Epithelial cell of proximal tubule (primary cell): ENCODE measurements around the gene NTHL1. TPM values are rescaled to one million over a fixed set of nuclear protein-coding genes. Genes with fewer than 3 reads are reported as not detected.

Source experiments
- DNase-seq: peaks from one replicate; pipeline ENCODE4 v3.0.0-alpha.2; 2011; ENCODE audit warnings: low read depth
- H3K4me3 ChIP-seq: 2 replicates; pipeline ENCODE4 v1.5.1; 2011; ENCODE audit warnings: low read depth, mild to moderate bottlenecking, low read length
- total RNA-seq: library from RNA; depleted of rRNA; stranded (reverse); fragments of >200 nt; gene quantifications from 2 replicates; pipeline ENCODE4 v1.2.3, GENCODE V29; 2015
- TF ChIP-seq, protein P1 (sequence below): conservative IDR thresholded peaks from 2 replicates; pipeline ENCODE4 v1.5.1; 2012; ENCODE audit warnings: low read depth, mild to moderate bottlenecking, low read length

NTHL1 gene
- total RNA-seq, 1 donor from 2014 or later: 61.2 TPM

DNA sequence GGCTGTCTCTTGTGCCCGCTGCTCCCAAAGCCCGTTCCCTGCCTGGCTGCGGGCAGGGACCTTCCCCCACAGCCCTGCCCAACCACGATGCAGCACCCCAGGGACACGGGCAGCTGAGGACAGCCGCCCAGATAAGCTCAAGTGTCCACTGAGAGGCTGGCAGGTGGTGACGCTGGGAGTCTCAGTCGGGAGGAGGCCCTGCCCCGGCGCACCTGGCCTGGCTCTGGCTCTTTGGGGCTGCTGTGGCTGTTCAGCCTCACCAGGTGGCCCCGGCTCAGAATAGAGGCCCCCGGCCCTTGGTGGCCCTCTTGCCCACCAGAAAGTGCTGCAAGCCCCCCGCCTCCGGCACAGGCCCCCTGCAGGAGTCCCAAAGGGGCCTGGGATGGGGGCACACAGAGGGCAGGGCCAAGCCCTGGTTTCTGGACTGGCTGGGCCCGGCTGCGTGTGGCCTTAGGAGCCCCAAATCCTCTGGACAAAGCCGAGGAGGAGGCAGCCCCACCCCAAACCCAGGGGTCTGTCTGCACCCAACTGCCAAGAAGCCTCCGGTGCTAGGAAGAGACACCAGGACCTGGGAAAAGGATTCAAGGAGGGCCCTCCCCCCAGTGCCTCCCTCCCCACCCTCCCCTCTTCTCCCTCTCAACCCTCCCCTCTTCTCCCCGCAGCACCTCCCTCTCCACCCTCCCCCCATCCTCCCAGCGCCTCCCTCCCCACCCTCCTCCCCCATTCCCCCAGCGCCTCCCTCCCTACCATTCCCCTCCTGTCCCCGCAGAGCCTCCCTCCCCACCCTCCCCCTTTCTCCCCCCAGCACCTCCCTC lies 5.3 kb downstream of the NTHL1 start:
- TF ChIP-seq, protein P1, sequence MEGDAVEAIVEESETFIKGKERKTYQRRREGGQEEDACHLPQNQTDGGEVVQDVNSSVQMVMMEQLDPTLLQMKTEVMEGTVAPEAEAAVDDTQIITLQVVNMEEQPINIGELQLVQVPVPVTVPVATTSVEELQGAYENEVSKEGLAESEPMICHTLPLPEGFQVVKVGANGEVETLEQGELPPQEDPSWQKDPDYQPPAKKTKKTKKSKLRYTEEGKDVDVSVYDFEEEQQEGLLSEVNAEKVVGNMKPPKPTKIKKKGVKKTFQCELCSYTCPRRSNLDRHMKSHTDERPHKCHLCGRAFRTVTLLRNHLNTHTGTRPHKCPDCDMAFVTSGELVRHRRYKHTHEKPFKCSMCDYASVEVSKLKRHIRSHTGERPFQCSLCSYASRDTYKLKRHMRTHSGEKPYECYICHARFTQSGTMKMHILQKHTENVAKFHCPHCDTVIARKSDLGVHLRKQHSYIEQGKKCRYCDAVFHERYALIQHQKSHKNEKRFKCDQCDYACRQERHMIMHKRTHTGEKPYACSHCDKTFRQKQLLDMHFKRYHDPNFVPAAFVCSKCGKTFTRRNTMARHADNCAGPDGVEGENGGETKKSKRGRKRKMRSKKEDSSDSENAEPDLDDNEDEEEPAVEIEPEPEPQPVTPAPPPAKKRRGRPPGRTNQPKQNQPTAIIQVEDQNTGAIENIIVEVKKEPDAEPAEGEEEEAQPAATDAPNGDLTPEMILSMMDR: no peak
- no peak overlapping the region for H3K4me3 ChIP-seq
- no peak for DNase-seq

DNA sequence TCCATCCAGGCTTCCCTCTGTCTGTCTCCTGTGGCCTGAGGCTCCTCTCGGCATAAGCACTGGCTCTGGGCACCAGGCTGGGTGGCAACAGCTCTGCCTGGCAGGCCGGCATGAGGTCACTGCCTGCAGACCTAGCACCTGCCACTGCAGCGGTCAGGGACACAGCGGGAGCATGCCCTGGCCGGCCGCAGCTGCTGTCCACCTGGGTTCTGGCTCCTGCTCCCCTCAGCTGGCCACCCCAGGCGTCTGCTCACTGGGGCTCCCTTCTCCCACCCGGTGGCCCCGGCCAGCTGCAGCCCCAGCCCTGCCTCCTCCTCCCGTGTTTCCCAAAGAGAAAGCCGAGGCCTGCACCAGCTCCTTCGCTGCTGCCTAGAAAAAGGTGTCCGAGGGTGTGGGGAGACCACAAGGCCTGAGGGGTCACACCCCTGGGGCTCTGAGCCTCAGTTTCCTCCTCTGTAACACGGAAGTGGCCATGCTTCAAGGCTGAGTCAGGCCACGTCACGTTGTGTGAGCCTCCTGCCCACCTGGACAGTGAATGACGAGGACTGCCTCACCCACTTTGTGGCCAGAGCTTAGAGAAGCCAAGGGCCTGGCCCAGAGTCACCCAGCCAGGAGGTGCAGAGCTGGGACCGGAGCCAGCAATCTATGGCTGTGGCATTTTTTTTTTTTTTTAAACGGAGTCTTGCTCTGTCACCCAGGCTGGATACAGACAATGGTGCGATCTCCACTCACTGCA lies 6.7 kb downstream of the NTHL1 start:
- no peak overlapping the region for H3K4me3 ChIP-seq
- DNase-seq: no peak
- TF ChIP-seq, protein P1: no peak

DNA sequence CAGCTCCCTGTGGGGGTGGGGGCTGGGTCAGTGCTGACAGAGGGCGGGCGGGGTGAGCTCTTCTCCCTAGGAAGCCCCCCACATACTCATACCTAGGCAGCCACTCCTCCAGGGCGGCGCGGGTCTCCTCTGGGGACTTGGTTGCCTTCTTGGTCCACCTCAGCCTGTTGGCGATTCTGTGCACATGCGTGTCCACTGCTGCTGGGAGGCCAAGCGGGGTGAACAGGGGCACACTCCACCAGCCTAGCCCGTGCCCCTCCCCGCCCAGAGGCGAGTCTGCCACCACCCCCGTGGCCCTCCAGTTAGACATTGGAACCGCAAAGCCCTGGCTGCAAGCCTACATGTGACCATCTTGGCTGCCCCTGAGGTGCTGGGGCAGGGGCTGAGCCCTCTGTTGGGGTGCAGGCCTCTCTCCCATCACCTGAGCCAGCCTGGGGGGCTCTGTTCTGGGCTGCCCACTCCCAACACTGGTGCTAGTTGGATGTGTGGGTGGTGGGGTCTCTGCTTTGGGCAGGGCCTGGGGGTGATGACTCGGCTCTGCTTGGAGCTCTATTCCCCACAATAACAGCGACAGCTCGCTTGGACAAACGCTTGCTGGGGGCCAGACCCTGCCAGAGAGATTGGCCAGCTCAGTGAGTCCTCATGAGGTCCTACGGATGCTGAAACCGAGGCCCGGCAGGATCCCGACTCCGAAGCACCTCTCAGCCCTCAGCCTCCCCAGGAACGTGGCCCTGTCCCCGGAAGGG lies 7.4 kb downstream of the NTHL1 start:
- no peak for DNase-seq
- TF ChIP-seq, protein P1: no peak

DNA sequence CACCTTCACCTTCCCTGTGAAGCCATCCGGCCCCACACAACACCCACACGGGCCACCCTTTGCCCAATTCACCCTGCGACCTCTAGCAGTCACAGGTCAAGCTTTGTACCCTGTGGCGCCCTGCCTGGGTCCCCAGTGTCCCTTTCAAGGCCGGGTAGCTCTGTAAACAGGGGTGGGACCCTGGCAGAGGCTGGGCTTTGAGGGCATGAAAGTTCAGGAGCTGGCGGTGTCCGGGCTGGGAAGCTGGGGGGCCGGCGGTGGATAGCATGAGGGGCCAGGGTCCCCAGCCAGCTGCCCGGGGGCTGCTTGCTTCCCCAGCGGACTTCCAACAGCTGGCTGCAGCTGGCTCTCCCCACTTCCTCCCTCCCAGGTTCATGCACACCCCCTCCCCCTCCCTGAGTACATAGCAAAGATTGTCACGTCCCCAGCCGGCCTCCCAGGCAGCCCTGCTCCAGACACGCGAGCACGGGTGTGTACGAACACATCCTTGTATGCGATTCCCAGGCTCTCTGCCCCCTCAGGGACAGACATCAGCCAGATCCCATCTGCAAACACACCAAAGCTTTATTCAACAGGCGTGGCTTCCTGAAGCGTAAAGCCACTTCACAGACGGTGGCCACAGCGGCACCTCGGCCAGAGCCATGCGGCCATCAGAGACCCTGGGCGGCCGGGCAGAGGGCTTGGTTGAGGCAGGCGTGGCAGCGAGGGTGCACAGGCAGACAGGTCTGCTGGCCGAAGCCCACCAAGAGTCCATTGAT lies 8.2 kb downstream of the NTHL1 start:
- no peak for DNase-seq
- TF ChIP-seq, protein P1: no peak
- no peak overlapping the region for H3K4me3 ChIP-seq

More for the DNA sequence above, 7.4 kb downstream of the NTHL1 start:
- no peak overlapping the region for H3K4me3 ChIP-seq

DNA sequence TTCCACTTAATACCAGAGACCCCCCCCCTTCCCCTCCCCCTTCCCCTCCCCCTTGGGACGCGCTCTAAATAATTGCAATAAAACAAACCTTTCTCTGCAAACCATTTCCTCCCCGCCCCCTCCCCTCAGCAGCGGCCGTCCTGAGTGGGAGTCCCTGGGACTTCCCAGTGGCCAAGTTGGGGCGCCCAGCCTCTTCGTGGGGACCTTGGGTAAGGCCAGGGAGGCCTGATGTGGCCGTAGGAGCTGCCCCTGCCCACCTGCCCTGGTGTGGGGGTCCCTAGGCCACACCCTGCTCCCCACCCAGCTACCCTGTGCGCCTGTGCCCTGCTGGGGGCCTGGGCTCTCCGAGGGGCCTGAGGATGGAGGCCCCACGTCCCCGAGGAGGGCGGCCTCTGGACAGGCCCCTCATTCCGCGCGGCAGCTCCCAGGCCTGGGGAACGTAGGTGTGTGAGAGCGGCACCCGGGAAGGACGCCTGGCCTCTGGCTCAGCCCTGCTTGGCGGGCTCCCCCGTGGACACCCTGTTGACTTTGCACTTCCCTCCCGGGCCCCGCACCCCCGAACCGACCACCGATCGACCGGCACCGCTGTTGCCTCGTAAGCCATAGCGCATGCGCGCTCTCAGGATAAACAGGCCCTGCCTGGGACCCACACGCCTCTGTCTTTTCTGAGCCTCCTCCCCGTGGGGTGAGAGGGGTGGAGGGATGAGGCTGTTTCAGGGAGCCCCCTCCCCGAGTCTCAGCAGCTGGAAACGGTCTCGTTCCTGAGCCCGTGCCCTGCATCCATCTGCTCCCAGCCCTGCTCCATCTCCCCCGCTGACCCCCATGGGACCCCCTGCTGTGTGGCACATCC lies 9.0 kb downstream of the NTHL1 start:
- TF ChIP-seq, protein P1: no peak
- H3K4me3 ChIP-seq: no peak overlapping the region
- no peak for DNase-seq
